ENCODE results near the gene TECTA. TPM values are rescaled to one million over a fixed set of nuclear protein-coding genes. Genes with fewer than 3 reads are reported as not detected.

TECTA gene
- total and polyA plus RNA-seq, 2 of the 8 experiments (the other 6 are each of a cell fraction or from before 2014, with no cell fraction given) = 0.59 to 1.0 TPM

- TF ChIP-seq, protein P1, sequence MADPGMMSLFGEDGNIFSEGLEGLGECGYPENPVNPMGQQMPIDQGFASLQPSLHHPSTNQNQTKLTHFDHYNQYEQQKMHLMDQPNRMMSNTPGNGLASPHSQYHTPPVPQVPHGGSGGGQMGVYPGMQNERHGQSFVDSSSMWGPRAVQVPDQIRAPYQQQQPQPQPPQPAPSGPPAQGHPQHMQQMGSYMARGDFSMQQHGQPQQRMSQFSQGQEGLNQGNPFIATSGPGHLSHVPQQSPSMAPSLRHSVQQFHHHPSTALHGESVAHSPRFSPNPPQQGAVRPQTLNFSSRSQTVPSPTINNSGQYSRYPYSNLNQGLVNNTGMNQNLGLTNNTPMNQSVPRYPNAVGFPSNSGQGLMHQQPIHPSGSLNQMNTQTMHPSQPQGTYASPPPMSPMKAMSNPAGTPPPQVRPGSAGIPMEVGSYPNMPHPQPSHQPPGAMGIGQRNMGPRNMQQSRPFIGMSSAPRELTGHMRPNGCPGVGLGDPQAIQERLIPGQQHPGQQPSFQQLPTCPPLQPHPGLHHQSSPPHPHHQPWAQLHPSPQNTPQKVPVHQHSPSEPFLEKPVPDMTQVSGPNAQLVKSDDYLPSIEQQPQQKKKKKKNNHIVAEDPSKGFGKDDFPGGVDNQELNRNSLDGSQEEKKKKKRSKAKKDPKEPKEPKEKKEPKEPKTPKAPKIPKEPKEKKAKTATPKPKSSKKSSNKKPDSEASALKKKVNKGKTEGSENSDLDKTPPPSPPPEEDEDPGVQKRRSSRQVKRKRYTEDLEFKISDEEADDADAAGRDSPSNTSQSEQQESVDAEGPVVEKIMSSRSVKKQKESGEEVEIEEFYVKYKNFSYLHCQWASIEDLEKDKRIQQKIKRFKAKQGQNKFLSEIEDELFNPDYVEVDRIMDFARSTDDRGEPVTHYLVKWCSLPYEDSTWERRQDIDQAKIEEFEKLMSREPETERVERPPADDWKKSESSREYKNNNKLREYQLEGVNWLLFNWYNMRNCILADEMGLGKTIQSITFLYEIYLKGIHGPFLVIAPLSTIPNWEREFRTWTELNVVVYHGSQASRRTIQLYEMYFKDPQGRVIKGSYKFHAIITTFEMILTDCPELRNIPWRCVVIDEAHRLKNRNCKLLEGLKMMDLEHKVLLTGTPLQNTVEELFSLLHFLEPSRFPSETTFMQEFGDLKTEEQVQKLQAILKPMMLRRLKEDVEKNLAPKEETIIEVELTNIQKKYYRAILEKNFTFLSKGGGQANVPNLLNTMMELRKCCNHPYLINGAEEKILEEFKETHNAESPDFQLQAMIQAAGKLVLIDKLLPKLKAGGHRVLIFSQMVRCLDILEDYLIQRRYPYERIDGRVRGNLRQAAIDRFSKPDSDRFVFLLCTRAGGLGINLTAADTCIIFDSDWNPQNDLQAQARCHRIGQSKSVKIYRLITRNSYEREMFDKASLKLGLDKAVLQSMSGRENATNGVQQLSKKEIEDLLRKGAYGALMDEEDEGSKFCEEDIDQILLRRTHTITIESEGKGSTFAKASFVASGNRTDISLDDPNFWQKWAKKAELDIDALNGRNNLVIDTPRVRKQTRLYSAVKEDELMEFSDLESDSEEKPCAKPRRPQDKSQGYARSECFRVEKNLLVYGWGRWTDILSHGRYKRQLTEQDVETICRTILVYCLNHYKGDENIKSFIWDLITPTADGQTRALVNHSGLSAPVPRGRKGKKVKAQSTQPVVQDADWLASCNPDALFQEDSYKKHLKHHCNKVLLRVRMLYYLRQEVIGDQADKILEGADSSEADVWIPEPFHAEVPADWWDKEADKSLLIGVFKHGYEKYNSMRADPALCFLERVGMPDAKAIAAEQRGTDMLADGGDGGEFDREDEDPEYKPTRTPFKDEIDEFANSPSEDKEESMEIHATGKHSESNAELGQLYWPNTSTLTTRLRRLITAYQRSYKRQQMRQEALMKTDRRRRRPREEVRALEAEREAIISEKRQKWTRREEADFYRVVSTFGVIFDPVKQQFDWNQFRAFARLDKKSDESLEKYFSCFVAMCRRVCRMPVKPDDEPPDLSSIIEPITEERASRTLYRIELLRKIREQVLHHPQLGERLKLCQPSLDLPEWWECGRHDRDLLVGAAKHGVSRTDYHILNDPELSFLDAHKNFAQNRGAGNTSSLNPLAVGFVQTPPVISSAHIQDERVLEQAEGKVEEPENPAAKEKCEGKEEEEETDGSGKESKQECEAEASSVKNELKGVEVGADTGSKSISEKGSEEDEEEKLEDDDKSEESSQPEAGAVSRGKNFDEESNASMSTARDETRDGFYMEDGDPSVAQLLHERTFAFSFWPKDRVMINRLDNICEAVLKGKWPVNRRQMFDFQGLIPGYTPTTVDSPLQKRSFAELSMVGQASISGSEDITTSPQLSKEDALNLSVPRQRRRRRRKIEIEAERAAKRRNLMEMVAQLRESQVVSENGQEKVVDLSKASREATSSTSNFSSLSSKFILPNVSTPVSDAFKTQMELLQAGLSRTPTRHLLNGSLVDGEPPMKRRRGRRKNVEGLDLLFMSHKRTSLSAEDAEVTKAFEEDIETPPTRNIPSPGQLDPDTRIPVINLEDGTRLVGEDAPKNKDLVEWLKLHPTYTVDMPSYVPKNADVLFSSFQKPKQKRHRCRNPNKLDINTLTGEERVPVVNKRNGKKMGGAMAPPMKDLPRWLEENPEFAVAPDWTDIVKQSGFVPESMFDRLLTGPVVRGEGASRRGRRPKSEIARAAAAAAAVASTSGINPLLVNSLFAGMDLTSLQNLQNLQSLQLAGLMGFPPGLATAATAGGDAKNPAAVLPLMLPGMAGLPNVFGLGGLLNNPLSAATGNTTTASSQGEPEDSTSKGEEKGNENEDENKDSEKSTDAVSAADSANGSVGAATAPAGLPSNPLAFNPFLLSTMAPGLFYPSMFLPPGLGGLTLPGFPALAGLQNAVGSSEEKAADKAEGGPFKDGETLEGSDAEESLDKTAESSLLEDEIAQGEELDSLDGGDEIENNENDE (IDR thresholded peaks at IDR 0.05; ENCODE audit: insufficient replicate concordance, low read length) = no peak
- TF ChIP-seq ZNF274 (IDR thresholded peaks at IDR 0.05; ENCODE audit: borderline replicate concordance, extremely low read depth, low read length) (no peak), YY1 (IDR thresholded peaks at IDR 0.05; ENCODE audit: low read depth, low read length) (no peak), MAX (IDR thresholded peaks at IDR 0.05) (no peak), CTCF (IDR thresholded peaks at IDR 0.05; ENCODE audit: control extremely low read depth in 1 of 3, insufficient read depth in 1 of 3, low read depth in 1 of 3, low read length in 3 of 3) (no peak), SP2 (IDR thresholded peaks at IDR 0.05; ENCODE audit: low read length) (no peak)
These were observed 29.8 kb upstream of the TECTA start (continued) for GRCh38 chr11:121070951-121071845.

Data from H1 (cell line).